Adrenal gland (tissue), 5 donors: ENCODE data around the gene MRPL28.

Experiments used
- CTCF ChIP-seq, 6 experiments: fragments of 450-650 bp in 4 of 6; fragments of 200-600 bp in 2 of 6; sonication (generic) in 1 of 6; IDR thresholded peaks; 1 replicate in 5 of 6; 2 replicates in 1 of 6; pipeline versions ENCODE4 v1.5.1 to v1.8.0; 2016 to 2021; ENCODE audit warnings: antibody characterized with exemption in 6 of 6, mild to moderate bottlenecking in 2 of 6, moderate library complexity in 1 of 6
- POLR2A ChIP-seq, 2 donors: fragments of 450-650 bp; IDR thresholded peaks; one replicate each; pipeline ENCODE4 v1.6.1; 2017; ENCODE audit warnings: antibody characterized with exemption in 2 of 2, mild to moderate bottlenecking in 2 of 2, moderate library complexity in 1 of 2
- donor health status: DM: no; HTN: no; CAD: no.

- TF ChIP-seq CTCF (IDR thresholded peaks at IDR 0.05) (no peak), POLR2A (IDR thresholded peaks at IDR 0.05) (no peak)
These were observed 16.7 kb downstream of the MRPL28 start for GRCh38 chr16:353404-354290.
